RPMI8226 (cell line): ENCODE results near the gene KANSL1L.

Source experiments
- DNase-seq: peaks from one replicate; pipeline ENCODE4 v3.0.0-alpha.2; 2015

The KANSL1L gene

GRCh38 chr2:209986415-209986814 is 184.8 kb downstream of the KANSL1L start:
- no peak for DNase-seq

- DNase-seq = no peak
Measured at GRCh38 chr2:209985874-209986273, 185.3 kb downstream of the KANSL1L start.

- DNase-seq = no peak
Measured at GRCh38 chr2:209984291-209984690, 186.9 kb downstream of the KANSL1L start.

- peak; percentile 39 for DNase-seq
Measured at GRCh38 chr2:209977386-209978239, 193.6 kb downstream of the KANSL1L start.

- peak; percentile 16 for DNase-seq
Measured at GRCh38 chr2:209976698-209977385, 194.4 kb downstream of the KANSL1L start.

GRCh38 chr2:209974576-209974975 is 196.6 kb downstream of the KANSL1L start:
- no peak for DNase-seq

GRCh38 chr2:209973328-209973727 is 197.9 kb downstream of the KANSL1L start:
- DNase-seq = no peak
